ENCODE measurements around the gene CDK5RAP1. TPM values are rescaled to one million over a fixed set of nuclear protein-coding genes. Genes with fewer than 3 reads are reported as not detected.

Gene CDK5RAP1
- total RNA-seq, 1 donor from 2014 or later, result 28.3 TPM

GRCh38 chr20:33328157-33329137, 72.9 kb downstream of the CDK5RAP1 start:
- no peaks in the 10 kb centered on the region for H3K4me1 Mint-ChIP-seq (ENCODE audit: low read depth)
- no peak for TF ChIP-seq CTCF (IDR thresholded peaks at IDR 0.05)
- peaks cover 56% of the 10 kb centered on the region for H3K27me3 Mint-ChIP-seq (ENCODE audit: low read depth)
- no peak for DNase-seq (ENCODE audit: low spot score)
- H3K36me3 Mint-ChIP-seq (ENCODE audit: low read depth), result no peaks in the 10 kb centered on the region
- no peaks in the 10 kb centered on the region for H3K9me3 Mint-ChIP-seq (ENCODE audit: low read depth)
- no peak overlapping the region for H3K27ac Mint-ChIP-seq (ENCODE audit: unreplicated experiment)
- H3K4me3 Mint-ChIP-seq (ENCODE audit: unreplicated experiment), result no peak overlapping the region

GRCh38 chr20:33325350-33325749, 76.0 kb downstream of the CDK5RAP1 start:
- H3K27ac Mint-ChIP-seq (ENCODE audit: unreplicated experiment), result no peak overlapping the region
- peaks cover 67% of the 10 kb centered on the region for H3K27me3 Mint-ChIP-seq (ENCODE audit: low read depth)
- no peak for TF ChIP-seq CTCF (IDR thresholded peaks at IDR 0.05)
- no peak for DNase-seq (ENCODE audit: low spot score)
- H3K36me3 Mint-ChIP-seq (ENCODE audit: low read depth), result no peaks in the 10 kb centered on the region
- H3K9me3 Mint-ChIP-seq (ENCODE audit: low read depth), result no peaks in the 10 kb centered on the region
- no peaks in the 10 kb centered on the region for H3K4me1 Mint-ChIP-seq (ENCODE audit: low read depth)
- no peak overlapping the region for H3K4me3 Mint-ChIP-seq (ENCODE audit: unreplicated experiment)

GRCh38 chr20:33323236-33323635, 78.1 kb downstream of the CDK5RAP1 start:
- TF ChIP-seq CTCF (IDR thresholded peaks at IDR 0.05), result no peak
- DNase-seq (ENCODE audit: low spot score), result no peak
- H3K4me1 Mint-ChIP-seq (ENCODE audit: low read depth), result no peaks in the 10 kb centered on the region
- peaks cover 70% of the 10 kb centered on the region for H3K27me3 Mint-ChIP-seq (ENCODE audit: low read depth)
- no peaks in the 10 kb centered on the region for H3K36me3 Mint-ChIP-seq (ENCODE audit: low read depth)
- no peak overlapping the region for H3K27ac Mint-ChIP-seq (ENCODE audit: unreplicated experiment)
- H3K9me3 Mint-ChIP-seq (ENCODE audit: low read depth), result no peaks in the 10 kb centered on the region
- H3K4me3 Mint-ChIP-seq (ENCODE audit: unreplicated experiment), result no peak overlapping the region

- H3K4me3 Mint-ChIP-seq (ENCODE audit: unreplicated experiment), result no peak overlapping the region
- DNase-seq (ENCODE audit: low spot score), result no peak
- H3K36me3 Mint-ChIP-seq (ENCODE audit: low read depth), result no peaks in the 10 kb centered on the region
- no peak overlapping the region for H3K27ac Mint-ChIP-seq (ENCODE audit: unreplicated experiment)
- no peaks in the 10 kb centered on the region for H3K9me3 Mint-ChIP-seq (ENCODE audit: low read depth)
- peaks cover 69% of the 10 kb centered on the region for H3K27me3 Mint-ChIP-seq (ENCODE audit: low read depth)
- no peak for TF ChIP-seq CTCF (IDR thresholded peaks at IDR 0.05)
- no peaks in the 10 kb centered on the region for H3K4me1 Mint-ChIP-seq (ENCODE audit: low read depth)
These were observed 78.9 kb downstream of the CDK5RAP1 start for GRCh38 chr20:33322456-33322855.

GRCh38 chr20:33320006-33320405, 81.3 kb downstream of the CDK5RAP1 start:
- Mint-ChIP-seq H3K9me3 (ENCODE audit: low read depth) (no peaks in the 10 kb centered on the region), H3K36me3 (ENCODE audit: low read depth) (no peaks in the 10 kb centered on the region)

More at GRCh38 chr20:33320006-33320405, 81.3 kb downstream of the CDK5RAP1 start:
- no peaks in the 10 kb centered on the region for H3K4me1 Mint-ChIP-seq (ENCODE audit: low read depth)
- no peak overlapping the region for H3K4me3 Mint-ChIP-seq (ENCODE audit: unreplicated experiment)
- no peak overlapping the region for H3K27ac Mint-ChIP-seq (ENCODE audit: unreplicated experiment)
- H3K27me3 Mint-ChIP-seq (ENCODE audit: low read depth), result peaks cover 61% of the 10 kb centered on the region
- no peak for TF ChIP-seq CTCF (IDR thresholded peaks at IDR 0.05)
- no peak for DNase-seq (ENCODE audit: low spot score)

Measured in chondrocyte (in vitro differentiated cells).